Activated CD8-positive, alpha-beta T cell treated with anti-CD3 and anti-CD28 coated beads, Interleukin-2, amount 10 ng/mL, durations not matched to agents 7 days and 5 days (primary cell): ENCODE results near the gene RELN. TPM values are rescaled to one million over a fixed set of nuclear protein-coding genes. Genes with fewer than 3 reads are reported as not detected.
"Not testable (repeated sequence)": the region's sequence is repeated elsewhere in the genome, so short reads cannot be mapped to it uniquely, and the experiment has no call there.

Experiments
- ATAC-seq: fragments of 150-1000 bp; cut with Tn5 transposase; one replicate; pipeline ENCODE4 v1.10.0; 2021; ENCODE audit warnings: moderate library complexity
- CTCF ChIA-PET: fragments of 350-600 bp; sonication (Branson Sonifier 250); formaldehyde crosslinking; loops from one replicate; lab custom pipeline; 2021; ENCODE audit warnings: antibody characterized with exemption; lab: Charles Lee
- POLR2A ChIA-PET: fragments of 350-600 bp; sonication (Branson Sonifier 250); formaldehyde crosslinking; loops from one replicate; lab custom pipeline; 2021; ENCODE audit warnings: antibody characterized with exemption; lab: Charles Lee
- DNase-seq: peaks from one replicate; pipeline ENCODE4 v3.0.0-alpha.2; 2020
- H3K27ac Mint-ChIP-seq: one replicate; pipeline ENCODE4 v1.8.0; 2021; ENCODE audit warnings: mild to moderate bottlenecking, mixed read lengths
- H3K27me3 Mint-ChIP-seq: one replicate; pipeline ENCODE4 v1.8.0; 2021; ENCODE audit warnings: low read depth, mixed read lengths
- H3K36me3 Mint-ChIP-seq: one replicate; pipeline ENCODE4 v1.8.0; 2021; ENCODE audit warnings: low read depth, mixed read lengths
- H3K4me1 Mint-ChIP-seq: one replicate; pipeline ENCODE4 v1.8.0; 2021; ENCODE audit warnings: low read depth, mixed read lengths
- H3K4me3 Mint-ChIP-seq: one replicate; pipeline ENCODE4 v1.8.0; 2021; ENCODE audit warnings: mild to moderate bottlenecking, mixed read lengths
- H3K9me3 Mint-ChIP-seq: one replicate; pipeline ENCODE4 v1.8.0; 2022; ENCODE audit warnings: mixed read lengths; ENCODE audit not compliant: insufficient read depth
- total RNA-seq, 2 experiments: library from RNA; stranded (reverse); gene quantifications; one replicate each; pipeline ENCODE4 v1.2.3, GENCODE V29; 2021

Gene RELN
- total RNA-seq, 2 experiments from 2014 or later: not detected

- no peaks in the 10 kb centered on the region for H3K9me3 Mint-ChIP-seq
- no peak for ATAC-seq
- POLR2A ChIA-PET: no interaction called here
- H3K36me3 Mint-ChIP-seq: no peaks in the 10 kb centered on the region
- no peaks in the 10 kb centered on the region for H3K4me1 Mint-ChIP-seq
- CTCF ChIA-PET: no interaction called here
- no peak for DNase-seq
- H3K4me3 Mint-ChIP-seq: no peak overlapping the region
- H3K27ac Mint-ChIP-seq: no peak overlapping the region
- H3K27me3 Mint-ChIP-seq: no peaks in the 10 kb centered on the region
These were observed 134.8 kb downstream of the RELN start for GRCh38 chr7:103854611-103855010.

DNA sequence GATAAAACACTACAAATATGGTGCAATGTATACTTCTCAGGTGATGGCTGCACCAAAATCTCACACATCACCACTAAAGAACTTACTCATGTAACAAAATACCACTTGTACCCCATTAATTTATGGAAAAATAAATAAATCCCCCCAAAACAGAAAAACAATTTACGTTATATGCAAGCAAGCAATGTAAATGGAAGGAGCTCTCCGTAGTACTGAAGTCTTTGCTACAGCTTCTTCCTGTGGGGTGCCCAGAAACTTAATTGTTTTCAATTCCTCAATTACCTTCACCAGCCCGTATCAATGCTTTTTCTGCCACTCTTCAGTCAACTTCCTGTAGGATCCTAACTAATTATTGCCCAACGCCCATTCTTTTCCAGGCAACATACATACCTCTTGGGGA is 138.1 kb downstream of the RELN start:
- Mint-ChIP-seq H3K27me3 (no peaks in the 10 kb centered on the region), H3K27ac (no peak overlapping the region), H3K4me3 (no peak overlapping the region), H3K36me3 (no peaks in the 10 kb centered on the region), H3K9me3 (no peaks in the 10 kb centered on the region), H3K4me1 (no peaks in the 10 kb centered on the region)
- no peak for ATAC-seq
- CTCF ChIA-PET: no interaction called here
- DNase-seq: no peak
- POLR2A ChIA-PET: no interaction called here

- ChIA-PET CTCF (no interaction called here), POLR2A (interaction anchor here (0.7 kb wide), 1 partner anchor 429 kb away, joined by 4 read pairs; no protein-coding TSS in a partner anchor)
- Mint-ChIP-seq H3K4me3 (no peak overlapping the region), H3K27ac (no peak overlapping the region), H3K27me3 (peaks cover 2% of the 10 kb centered on the region), H3K36me3 (no peaks in the 10 kb centered on the region), H3K4me1 (no peaks in the 10 kb centered on the region), H3K9me3 (no peaks in the 10 kb centered on the region)
- DNase-seq: no peak
- ATAC-seq: no peak
These were observed 145.6 kb downstream of the RELN start for GRCh38 chr7:103843689-103844480.

DNA sequence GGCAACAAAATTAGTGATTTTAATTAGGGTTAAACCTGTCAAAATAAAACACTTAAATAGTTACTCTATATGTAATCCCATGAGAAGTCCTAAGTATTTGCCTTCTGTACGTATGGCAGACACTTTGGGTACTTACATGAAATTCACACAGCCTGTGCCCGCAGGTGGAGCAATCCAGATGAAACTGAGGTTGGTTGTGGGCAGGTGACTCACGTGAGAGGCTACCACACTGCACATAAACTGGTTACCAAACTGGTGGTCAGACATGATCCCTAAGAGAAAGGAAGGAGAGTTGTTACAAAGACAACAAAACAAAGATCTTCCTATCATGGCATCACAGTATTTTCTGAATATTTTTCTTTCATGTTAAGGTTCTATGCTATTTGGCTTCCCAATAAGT is 156.1 kb downstream of the RELN start:
- Mint-ChIP-seq H3K9me3 (no peaks in the 10 kb centered on the region), H3K4me3 (no peak overlapping the region), H3K36me3 (no peaks in the 10 kb centered on the region), H3K27me3 (peaks cover 5% of the 10 kb centered on the region), H3K27ac (no peak overlapping the region), H3K4me1 (no peaks in the 10 kb centered on the region)
- ChIA-PET CTCF (no interaction called here), POLR2A (no interaction called here)
- ATAC-seq (no peak), DNase-seq (no peak)

GRCh38 chr7:103832438-103832837 is 157.0 kb downstream of the RELN start:
- ChIA-PET CTCF (no interaction called here), POLR2A (no interaction called here)
- Mint-ChIP-seq H3K27ac (no peak overlapping the region), H3K36me3 (no peaks in the 10 kb centered on the region), H3K9me3 (no peaks in the 10 kb centered on the region), H3K27me3 (peaks cover 5% of the 10 kb centered on the region), H3K4me3 (no peak overlapping the region), H3K4me1 (no peaks in the 10 kb centered on the region)
- DNase-seq: no peak
- no peak for ATAC-seq

DNA sequence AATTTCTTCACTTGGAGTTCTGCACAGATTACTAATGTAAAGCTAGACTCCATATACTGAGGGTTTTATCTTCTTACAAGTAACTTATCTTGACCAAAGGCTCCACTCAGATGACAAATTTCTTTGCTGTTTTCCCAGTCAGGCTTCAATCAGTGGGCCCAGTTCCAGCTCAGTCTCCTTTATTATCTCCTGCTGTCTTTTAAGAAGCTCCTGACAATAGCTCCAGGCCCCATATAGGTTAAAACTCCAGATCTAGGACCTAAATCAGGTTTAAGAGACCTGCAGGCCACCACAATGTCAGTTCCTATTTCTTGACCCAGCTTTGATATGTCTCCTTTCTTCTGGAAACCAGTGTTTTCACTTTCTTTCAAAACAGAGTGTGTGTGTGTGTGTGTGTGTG is 165.2 kb downstream of the RELN start:
- CTCF ChIA-PET: interaction anchor here (1.2 kb wide), 1 partner anchor 9 kb away, joined by 3 read pairs; no protein-coding TSS in a partner anchor
- POLR2A ChIA-PET: no interaction called here
- H3K4me1 Mint-ChIP-seq: no peaks in the 10 kb centered on the region
- no peak for DNase-seq
- H3K36me3 Mint-ChIP-seq: no peaks in the 10 kb centered on the region
- H3K4me3 Mint-ChIP-seq: no peak overlapping the region
- no peak for ATAC-seq
- H3K27ac Mint-ChIP-seq: no peak overlapping the region
- no peaks in the 10 kb centered on the region for H3K9me3 Mint-ChIP-seq
- no peaks in the 10 kb centered on the region for H3K27me3 Mint-ChIP-seq

GRCh38 chr7:103823084-103823483 is 166.4 kb downstream of the RELN start:
- ATAC-seq: no peak
- Mint-ChIP-seq H3K27me3 (no peaks in the 10 kb centered on the region), H3K4me1 (no peaks in the 10 kb centered on the region), H3K4me3 (no peak overlapping the region), H3K9me3 (no peaks in the 10 kb centered on the region), H3K27ac (no peak overlapping the region), H3K36me3 (no peaks in the 10 kb centered on the region)
- ChIA-PET CTCF (no interaction called here), POLR2A (no interaction called here)
- no peak for DNase-seq

- Mint-ChIP-seq H3K4me3 (no peak overlapping the region), H3K9me3 (no peaks in the 10 kb centered on the region), H3K4me1 (no peaks in the 10 kb centered on the region), H3K36me3 (no peaks in the 10 kb centered on the region), H3K27me3 (no peaks in the 10 kb centered on the region), H3K27ac (no peak overlapping the region)
- CTCF ChIA-PET: no interaction called here
- no peak for DNase-seq
- POLR2A ChIA-PET: no interaction called here
- no peak for ATAC-seq
These were observed 168.4 kb downstream of the RELN start for GRCh38 chr7:103821092-103821491.

DNA sequence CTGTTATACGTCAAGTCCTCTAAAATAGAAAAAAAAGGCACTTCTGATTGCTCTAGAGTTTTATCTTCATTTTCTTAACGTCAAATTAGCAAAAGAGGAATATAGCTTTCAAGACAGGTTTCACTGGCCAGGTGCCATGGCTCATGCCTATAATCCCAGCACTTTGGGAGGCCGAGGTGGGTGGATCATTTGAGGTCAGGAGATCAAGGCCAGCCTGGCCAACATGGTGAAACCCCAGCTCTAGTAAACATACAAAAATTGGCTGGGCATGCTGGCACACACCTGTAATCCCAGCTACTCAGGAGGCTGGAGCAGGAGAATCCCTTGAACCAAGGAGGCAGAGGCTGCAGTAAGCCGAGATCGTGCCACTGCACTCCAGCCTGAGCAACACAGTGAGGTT is 173.5 kb downstream of the RELN start:
- H3K27ac Mint-ChIP-seq, ATAC-seq, H3K27me3 Mint-ChIP-seq, H3K9me3 Mint-ChIP-seq, H3K36me3 Mint-ChIP-seq, DNase-seq, POLR2A ChIA-PET, H3K4me3 Mint-ChIP-seq: not testable (repeated sequence)
- peaks cover 10% of the 10 kb centered on the region for H3K4me1 Mint-ChIP-seq
- CTCF ChIA-PET: interaction anchor here (1.4 kb wide), 1 partner anchor 9 kb away, joined by 3 read pairs; no protein-coding TSS in a partner anchor

DNA sequence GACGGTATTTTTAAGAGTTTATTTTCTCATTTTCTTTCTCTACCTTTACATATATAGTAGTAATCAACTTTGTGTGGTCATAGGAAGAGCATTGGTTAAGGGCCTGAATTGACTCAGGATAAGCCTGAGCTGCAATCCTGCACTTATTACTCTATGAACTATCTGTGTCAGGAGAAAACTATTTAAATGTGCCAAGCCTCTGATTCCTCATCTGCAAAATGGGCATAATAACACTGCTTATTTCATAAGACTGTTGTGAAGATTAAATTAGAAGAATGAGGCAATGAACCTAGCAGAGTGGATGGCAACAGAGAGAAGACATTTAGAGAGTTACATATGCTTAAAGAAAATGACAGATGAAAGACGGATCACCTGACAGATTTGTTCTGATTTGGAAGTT is 175.5 kb downstream of the RELN start:
- Mint-ChIP-seq H3K27ac (no peak overlapping the region), H3K4me1 (peaks cover 10% of the 10 kb centered on the region), H3K36me3 (no peaks in the 10 kb centered on the region), H3K4me3 (no peak overlapping the region), H3K9me3 (no peaks in the 10 kb centered on the region), H3K27me3 (no peaks in the 10 kb centered on the region)
- DNase-seq (no peak), ATAC-seq (no peak)
- ChIA-PET POLR2A (no interaction called here), CTCF (no interaction called here)

- H3K27ac Mint-ChIP-seq: peak overlapping the region; percentile 35
- no peaks in the 10 kb centered on the region for H3K27me3 Mint-ChIP-seq
- ATAC-seq (peak; percentile 68), DNase-seq (peak; percentile 26)
- ChIA-PET POLR2A (no interaction called here), CTCF (no interaction called here)
- H3K4me3 Mint-ChIP-seq: no peak overlapping the region
- no peaks in the 10 kb centered on the region for H3K36me3 Mint-ChIP-seq
- H3K9me3 Mint-ChIP-seq: no peaks in the 10 kb centered on the region
- H3K4me1 Mint-ChIP-seq: peaks cover 10% of the 10 kb centered on the region
These were observed 177.5 kb downstream of the RELN start for GRCh38 chr7:103811997-103812396.

- ChIA-PET POLR2A (no interaction called here), CTCF (no interaction called here)
These were observed 178.2 kb downstream of the RELN start for GRCh38 chr7:103811290-103811689.

More at GRCh38 chr7:103811290-103811689, 178.2 kb downstream of the RELN start:
- H3K9me3 Mint-ChIP-seq: no peaks in the 10 kb centered on the region
- DNase-seq (no peak), ATAC-seq (no peak)
- no peaks in the 10 kb centered on the region for H3K36me3 Mint-ChIP-seq
- H3K4me1 Mint-ChIP-seq: peaks cover 10% of the 10 kb centered on the region
- no peak overlapping the region for H3K4me3 Mint-ChIP-seq
- H3K27me3 Mint-ChIP-seq: no peaks in the 10 kb centered on the region
- H3K27ac Mint-ChIP-seq: no peak overlapping the region
